ENCODE measurements around the gene ZMIZ2.

ZMIZ2 gene

GRCh38 chr7:44819292-44819691 lies 70.6 kb downstream of the ZMIZ2 start:
- DNase-seq (ENCODE audit: low read depth): no peak
- TF ChIP-seq, protein P1, sequence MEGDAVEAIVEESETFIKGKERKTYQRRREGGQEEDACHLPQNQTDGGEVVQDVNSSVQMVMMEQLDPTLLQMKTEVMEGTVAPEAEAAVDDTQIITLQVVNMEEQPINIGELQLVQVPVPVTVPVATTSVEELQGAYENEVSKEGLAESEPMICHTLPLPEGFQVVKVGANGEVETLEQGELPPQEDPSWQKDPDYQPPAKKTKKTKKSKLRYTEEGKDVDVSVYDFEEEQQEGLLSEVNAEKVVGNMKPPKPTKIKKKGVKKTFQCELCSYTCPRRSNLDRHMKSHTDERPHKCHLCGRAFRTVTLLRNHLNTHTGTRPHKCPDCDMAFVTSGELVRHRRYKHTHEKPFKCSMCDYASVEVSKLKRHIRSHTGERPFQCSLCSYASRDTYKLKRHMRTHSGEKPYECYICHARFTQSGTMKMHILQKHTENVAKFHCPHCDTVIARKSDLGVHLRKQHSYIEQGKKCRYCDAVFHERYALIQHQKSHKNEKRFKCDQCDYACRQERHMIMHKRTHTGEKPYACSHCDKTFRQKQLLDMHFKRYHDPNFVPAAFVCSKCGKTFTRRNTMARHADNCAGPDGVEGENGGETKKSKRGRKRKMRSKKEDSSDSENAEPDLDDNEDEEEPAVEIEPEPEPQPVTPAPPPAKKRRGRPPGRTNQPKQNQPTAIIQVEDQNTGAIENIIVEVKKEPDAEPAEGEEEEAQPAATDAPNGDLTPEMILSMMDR (IDR thresholded peaks at IDR 0.05; ENCODE audit: control insufficient read depth, insufficient read depth, low read depth, low read length, missing control alignments): no peak
- H3K4me3 ChIP-seq (ENCODE audit: control insufficient read depth, low read depth, low read length): no peak overlapping the region
